ENCODE results near the gene TMEM255B.
"Not testable (repeated sequence)": the region's sequence is repeated elsewhere in the genome, so short reads cannot be mapped to it uniquely, and the experiment has no call there.

TMEM255B gene

DNA sequence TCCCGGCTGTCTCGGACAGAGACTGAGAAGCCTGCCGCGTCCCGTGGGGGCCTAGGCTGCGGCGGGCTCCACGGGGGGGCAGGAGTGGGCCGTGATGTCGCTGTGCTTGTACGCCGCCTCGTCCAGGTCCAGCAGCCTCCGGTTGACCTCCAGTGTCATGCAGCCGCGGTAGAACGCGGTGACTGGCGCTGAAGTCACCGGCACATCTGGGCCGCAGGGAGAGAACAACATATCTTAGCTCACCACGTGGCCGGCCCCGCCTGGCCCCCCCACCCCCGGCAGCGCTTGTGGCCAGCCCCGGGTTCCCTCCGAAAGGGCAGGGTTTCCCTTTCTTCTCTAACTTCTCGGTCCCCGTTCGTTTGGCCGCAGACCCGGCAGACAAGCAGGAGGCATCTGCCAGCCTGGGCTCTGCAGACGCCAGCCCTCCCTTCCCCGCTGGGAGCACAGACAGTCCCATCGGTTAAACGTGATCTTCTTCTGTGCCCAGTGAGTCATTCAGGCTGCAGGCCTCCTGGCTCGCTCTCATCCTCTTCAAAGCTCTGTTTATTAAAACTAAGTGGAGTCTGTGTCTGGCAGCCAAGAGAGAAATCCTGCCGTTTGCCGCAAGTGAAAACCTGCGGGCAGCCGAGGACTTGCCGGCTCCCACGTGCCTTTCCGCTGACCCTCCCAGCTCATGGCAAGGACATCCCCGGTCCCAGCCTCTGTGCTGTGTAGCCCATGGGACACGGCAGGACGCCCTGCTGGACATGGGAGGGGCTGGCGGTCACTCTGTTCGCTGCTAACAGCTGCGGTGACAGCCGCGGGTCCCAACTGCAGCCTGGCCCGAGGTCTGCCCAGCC is 62.0 kb downstream of the TMEM255B start:
- DNase-seq (ENCODE audit: low read depth): peak; percentile 95
- no peak overlapping the region for H3K4me3 ChIP-seq (ENCODE audit: low read depth, low read length)

DNA sequence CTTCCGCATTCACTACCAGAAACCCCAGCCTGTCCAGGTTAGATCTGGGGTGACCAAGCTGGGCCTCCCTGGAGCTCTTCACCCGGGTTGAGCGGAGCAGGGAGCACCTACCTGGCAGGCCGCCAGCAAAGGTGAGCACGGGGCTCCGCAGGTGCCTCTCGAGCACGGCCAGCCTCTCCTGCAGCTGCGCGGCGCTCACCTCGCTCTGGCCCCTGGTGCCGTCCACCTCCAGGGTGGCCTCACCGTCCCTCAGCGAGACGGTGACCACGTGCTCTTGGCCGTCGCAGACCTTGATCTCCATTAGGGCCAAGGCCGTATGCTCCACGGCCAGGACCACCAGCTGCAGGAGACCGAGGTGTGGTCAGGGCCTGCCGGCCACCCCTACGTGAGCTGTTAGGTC is 62.8 kb downstream of the TMEM255B start:
- H3K4me3 ChIP-seq (ENCODE audit: low read depth, low read length): no peak overlapping the region
- no peak for DNase-seq (ENCODE audit: low read depth)

DNA sequence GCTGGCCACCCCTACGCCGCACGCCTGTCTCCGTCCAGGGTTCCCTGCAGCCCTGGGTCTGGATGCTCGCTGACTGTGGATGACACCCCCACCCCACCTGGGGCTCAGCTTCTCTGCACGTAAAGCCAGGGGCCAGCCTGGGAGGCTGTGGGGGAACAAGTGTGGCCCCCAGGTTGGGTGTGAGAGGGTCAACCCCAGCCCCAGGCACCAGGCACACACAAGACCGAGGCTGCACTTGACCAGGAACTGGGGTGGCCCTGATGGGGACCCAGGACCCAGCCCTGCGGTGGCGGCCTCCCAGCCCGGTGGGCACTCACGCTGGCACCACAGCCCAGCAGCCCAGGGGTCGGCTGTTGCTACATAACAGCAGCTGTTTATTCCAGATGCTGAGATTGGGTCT is 63.2 kb downstream of the TMEM255B start:
- no peak for DNase-seq (ENCODE audit: low read depth)
- no peak overlapping the region for H3K4me3 ChIP-seq (ENCODE audit: low read depth, low read length)

DNA sequence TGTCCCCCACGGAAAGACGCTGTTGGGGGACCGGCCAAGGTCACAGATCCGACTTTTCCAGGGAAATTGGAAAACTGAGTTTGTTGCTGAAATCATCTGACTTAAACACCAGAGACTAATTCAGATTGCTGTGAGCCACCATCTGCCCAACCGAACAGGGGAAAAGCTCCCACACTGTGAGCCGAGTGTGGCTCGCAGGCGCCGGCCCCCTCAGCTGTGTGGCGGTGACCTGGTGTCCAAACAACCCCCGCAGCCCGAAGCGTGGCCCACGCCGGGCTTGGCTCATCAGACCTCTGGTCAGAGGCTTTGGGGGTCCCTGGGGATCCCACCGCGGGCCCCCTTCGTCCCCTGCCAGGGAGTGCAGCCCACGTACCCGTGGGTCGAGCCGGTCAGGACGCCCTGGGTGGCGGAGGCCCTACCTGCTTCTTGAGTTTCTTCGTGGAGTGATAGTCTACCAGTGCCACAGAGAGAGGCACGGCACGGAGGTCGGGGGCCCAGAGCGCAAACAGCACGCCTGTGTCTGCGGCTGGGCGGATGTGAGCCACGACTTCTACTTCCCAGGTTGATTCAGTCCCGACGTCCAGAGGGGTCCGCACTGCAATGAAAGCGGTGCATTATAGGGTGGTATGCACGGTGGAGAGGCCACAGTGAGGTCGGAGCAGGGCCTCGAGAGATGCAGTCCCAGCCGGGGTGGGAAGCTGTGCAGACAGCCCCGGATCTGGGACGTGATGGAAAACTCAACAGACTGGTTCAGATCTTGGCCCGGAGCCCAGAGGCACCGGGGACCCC is 64.1 kb downstream of the TMEM255B start:
- H3K4me3 ChIP-seq (ENCODE audit: low read depth, low read length): no peak overlapping the region
- DNase-seq (ENCODE audit: low read depth): no peak

DNA sequence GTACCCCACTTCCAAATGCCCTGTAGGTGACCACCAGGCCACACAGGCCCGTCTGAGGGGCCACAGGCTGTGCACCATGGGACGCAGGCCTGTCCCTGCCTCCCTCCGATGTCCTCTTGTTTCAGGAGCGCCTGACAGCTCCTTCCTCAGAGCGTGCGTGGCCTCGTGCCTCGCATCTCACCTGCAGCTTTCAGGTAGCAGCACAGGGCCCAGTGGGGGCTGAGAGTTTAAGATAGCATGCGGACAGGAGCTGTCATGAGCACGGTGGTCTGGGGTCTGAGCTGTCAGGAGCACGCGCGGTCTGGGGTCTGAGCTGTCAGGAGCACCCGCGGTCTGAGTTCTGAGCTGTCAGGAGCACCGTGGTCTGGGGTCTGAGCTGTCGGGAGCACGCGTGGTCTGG is 64.7 kb downstream of the TMEM255B start:
- no peak for DNase-seq (ENCODE audit: low read depth)
- no peak overlapping the region for H3K4me3 ChIP-seq (ENCODE audit: low read depth, low read length)

DNA sequence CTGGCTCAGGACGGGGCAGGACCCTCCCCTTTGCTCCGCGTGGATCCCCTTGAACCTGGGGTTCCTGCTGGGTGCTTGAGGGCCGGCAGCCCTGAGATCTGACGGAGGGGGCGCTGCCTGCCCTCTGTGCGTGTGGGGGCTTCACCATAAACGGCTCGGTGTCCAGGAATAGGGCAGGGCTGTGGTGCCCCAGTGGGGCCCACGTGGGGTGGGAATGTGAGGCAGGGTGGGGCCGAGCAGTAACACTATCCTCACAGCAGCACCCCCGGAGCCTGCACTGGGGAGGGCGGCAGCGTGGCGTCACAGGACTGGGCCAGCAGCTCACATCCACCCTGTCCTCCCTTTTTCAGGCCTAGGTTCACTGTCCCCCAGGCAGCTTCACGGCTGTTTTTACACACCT is 66.8 kb downstream of the TMEM255B start:
- no peak for DNase-seq (ENCODE audit: low read depth)
- H3K4me3 ChIP-seq (ENCODE audit: low read depth, low read length): no peak overlapping the region

DNA sequence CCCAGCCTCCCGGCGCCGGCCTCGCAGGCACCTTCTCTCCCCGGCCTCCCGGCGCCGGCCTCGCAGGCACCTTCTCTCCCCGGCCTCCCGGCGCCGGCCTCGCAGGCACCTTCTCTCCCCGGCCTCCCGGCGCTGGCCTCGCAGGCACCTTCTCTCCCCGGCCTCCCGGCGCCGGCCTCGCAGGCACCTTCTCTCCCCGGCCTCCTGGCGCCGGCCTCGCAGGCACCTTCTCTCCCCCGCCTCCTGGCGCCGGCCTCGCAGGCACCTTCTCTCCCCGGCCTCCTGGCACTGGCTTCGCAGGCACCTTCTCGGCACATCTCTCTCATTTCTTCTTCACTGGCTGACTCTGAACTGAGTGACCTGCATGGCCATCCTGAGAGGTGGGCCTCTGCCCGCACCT is 67.4 kb downstream of the TMEM255B start:
- H3K4me3 ChIP-seq (ENCODE audit: low read depth, low read length); DNase-seq (ENCODE audit: low read depth): not testable (repeated sequence)

DNA sequence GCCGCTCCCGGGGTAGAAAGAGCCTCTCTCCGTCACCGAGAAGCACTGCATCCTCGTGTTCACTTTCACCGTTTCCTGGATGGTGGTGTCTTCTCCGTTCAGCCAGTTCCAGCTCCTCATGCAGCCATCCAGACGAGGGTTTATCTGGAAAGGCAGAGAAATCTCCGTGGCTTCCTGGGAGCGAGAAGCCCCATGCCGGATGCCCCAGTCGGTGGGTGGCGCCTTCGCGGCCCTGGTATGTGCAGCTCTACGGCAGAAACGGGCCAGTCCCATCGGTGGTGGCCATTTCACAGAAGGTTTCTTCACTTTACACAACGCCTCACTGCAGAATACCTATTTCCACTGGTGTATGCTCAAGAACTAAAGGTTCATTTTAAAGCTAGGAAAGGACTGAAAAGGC is 68.0 kb downstream of the TMEM255B start:
- no peak for DNase-seq (ENCODE audit: low read depth)
- no peak overlapping the region for H3K4me3 ChIP-seq (ENCODE audit: low read depth, low read length)

DNA sequence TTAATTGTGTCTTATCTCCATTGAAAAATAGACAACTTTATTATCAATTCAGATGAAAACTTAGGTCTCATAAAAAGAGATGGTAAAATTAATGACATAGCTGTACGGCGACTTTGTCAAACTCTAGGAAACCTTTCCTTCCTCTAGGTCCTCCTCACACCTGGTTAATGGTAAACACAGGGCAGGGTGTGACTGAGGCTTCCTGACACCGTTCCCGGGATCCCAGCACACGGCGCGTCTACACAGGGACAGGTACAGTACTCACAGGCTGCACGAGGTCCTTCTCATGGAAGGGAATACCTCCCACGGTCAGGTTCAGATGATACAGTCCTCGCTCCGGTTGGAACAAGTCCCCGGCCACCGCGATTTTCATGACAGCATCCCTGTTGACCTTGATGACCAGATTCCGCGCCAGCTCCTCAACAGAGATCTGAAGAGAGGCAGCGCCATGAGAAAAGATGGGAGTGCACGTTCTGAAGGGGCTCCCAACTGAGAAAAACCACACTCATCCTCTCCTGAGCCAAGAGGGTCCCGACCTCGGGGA is 69.3 kb downstream of the TMEM255B start:
- H3K4me3 ChIP-seq (ENCODE audit: low read depth, low read length): no peak overlapping the region
- no peak for DNase-seq (ENCODE audit: low read depth)

DNA sequence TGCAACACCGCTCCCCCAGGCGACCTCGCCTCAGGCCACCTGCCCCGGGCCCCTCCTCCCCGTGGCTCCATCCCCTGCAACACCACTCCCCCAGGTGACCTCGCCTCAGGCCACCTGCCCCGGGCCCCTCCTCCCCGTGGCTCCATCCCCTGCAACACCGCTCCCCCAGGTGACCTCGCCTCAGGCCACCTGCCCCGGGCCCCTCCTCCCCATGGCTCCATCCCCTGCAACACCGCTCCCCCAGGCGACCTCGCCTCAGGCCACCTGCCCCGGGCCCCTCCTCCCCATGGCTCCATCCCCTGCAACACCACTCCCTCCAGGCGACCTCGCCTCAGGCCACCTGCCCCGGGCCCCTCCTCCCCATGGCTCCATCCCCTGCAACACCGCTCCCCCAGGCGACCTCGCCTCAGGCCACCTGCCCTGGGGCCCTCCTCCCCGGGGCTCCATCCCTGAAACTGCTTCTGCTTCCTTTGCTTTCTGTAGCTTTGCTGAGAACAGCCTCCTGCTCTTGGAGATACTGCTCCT is 71.5 kb downstream of the TMEM255B start:
- H3K4me3 ChIP-seq (ENCODE audit: low read depth, low read length): not testable (repeated sequence)

DNA sequence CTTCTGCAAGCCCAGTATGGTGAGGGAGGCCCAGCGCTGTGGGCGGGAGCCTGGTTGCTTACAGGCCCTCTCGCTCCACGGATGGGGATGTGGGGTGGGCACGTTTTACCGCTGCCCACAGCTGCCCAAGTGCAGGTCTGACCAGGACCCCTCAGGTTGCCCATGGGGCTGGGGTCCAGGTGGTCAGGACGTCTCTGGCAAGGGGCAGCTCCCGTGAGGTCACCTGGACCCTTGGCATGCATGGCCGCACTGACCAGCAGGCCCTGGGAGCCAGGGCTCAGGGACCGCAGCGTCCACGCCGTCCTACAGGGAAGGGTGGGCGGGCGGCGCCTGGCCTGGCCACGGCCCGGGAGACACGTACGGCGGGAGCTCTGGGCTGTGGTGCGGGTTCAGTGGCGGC is 72.0 kb downstream of the TMEM255B start:
- H3K4me3 ChIP-seq (ENCODE audit: low read depth, low read length): no peak overlapping the region

More for the DNA sequence above, 71.5 kb downstream of the TMEM255B start:
- not testable (repeated sequence) for DNase-seq (ENCODE audit: low read depth)

DNA sequence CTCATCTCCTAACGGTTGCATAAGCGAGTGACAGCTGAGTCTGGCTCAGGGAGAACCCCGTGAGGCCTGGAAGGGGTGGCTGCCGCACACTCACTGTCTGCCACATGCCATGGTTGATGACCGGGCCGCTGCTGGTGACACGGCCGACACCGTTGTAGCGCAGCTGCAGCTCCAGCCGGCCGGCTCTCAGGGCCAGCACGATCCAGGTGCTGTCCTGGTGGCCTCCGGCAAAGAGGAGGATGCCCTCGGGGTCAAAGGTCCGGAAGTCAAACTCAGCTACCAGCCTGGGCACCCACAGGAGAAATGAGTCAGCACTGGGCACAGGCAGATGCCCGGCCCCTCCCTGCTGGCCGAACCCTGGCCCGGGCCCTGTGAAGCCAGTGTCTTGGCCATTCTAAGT is 73.2 kb downstream of the TMEM255B start:
- DNase-seq (ENCODE audit: low read depth): no peak

More for the DNA sequence above, 72.0 kb downstream of the TMEM255B start:
- DNase-seq (ENCODE audit: low read depth): no peak

DNA sequence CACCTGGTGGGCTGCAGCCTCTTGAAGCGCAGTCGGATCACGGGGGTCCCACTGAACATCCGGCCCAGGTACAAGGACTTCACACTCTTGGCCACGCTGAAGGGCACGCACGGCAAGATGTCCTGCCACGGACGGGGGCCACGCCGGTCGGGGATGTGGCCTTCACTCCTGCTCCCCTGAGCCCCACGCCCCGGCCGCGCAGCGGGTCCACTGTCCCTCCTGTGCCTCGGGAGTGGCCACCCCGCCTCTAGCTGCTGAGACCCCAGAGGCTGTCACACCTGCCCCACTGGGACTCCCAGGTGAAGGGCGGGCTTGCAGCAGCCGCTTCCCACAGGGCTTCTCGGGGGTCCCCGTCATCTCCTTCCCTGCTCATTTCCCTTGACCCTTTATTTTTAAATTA is 73.6 kb downstream of the TMEM255B start:
- H3K4me3 ChIP-seq (ENCODE audit: low read depth, low read length): no peak overlapping the region
- no peak for DNase-seq (ENCODE audit: low read depth)

More for the DNA sequence above, 73.2 kb downstream of the TMEM255B start:
- H3K4me3 ChIP-seq (ENCODE audit: low read depth, low read length): no peak overlapping the region

DNA sequence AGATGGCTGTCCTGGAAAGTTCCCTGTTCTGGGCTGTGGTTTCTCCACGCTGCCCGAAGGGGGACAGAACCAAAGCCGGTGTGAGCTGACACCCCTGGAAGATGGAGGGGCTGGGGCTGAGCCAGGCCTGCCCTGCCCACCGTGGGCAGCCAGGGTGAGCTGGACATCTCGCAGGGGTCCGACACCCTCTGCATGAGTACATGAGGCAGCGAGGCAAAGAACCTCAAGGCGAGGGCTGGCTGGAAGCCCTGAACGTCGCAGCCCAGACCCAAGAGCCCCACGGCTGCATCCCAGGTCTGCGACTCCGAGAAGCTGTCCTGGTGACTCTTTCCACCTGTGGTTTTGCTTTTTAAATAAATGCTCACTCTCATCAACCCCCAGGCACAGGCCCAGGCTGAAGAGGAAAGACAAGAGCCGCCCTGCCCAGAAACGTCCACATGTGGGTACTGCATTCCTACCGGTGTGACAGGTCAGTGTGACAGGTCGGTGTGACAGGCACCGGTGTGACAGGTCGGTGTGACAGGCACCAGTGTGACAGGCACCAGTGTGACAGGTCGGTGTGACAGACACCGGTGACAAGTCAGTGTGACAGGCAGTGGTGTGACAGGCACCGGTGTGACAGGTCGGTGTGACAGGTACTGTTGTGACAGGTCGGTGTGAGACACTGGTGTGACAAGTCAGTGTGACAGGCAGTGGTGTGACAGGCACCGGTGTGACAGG is 74.2 kb downstream of the TMEM255B start:
- no peak overlapping the region for H3K4me3 ChIP-seq (ENCODE audit: low read depth, low read length)

DNA sequence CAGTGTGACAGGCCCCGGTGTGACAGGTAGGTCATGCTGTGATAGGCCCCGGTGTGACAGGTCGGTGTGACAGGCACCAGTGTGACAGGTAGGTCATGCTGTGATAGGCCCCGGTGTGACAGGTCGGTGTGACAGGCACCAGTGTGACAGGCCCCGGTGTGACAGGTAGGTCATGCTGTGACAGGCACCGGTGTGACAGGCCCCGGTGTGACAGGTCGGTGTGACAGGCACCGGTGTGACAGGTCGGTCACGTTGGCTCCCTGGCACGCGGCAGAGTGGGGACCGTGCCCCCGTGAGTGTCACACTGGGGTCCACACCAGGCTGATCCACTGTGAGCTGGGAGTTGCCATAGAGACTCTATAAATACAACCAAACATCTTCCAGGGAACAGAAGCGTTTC is 75.0 kb downstream of the TMEM255B start:
- DNase-seq (ENCODE audit: low read depth); H3K4me3 ChIP-seq (ENCODE audit: low read depth, low read length): not testable (repeated sequence)

More for the DNA sequence above, 74.2 kb downstream of the TMEM255B start:
- DNase-seq (ENCODE audit: low read depth): no peak

DNA sequence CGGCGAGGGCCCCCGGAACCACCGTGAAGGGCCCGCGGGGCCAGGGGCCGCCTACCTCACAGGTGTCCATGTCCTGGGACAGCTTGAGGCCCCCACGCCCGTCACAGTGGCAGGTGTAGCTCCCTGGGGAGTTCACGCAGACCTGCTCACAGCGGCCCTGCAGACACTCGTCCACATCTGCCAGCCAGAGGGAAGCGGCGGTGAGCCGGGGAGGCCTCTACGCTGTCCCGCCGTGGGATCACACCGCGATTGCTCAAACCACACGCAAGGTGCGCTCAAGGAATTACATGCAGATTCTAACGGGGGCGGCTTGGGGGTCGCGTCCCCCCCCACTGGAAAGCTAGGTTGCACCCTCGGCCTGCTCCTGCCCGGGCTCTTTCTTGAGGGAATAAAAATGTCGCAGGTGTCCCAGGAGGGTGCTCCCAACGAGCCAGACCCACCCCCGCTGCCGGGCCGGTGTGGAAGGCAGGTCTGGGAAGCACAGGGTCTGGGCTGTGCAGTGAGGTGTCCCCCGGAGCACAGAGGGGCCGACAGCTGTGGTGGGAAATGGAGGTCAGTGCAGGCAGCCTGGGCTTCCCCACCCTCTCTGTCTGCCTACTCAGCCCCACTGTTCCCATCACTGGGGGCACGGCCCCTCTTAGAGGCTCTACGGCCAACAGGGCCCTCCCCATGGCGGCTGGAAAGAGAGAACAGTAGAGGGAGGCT is 75.6 kb downstream of the TMEM255B start:
- no peak for DNase-seq (ENCODE audit: low read depth)
- H3K4me3 ChIP-seq (ENCODE audit: low read depth, low read length): no peak overlapping the region

DNA sequence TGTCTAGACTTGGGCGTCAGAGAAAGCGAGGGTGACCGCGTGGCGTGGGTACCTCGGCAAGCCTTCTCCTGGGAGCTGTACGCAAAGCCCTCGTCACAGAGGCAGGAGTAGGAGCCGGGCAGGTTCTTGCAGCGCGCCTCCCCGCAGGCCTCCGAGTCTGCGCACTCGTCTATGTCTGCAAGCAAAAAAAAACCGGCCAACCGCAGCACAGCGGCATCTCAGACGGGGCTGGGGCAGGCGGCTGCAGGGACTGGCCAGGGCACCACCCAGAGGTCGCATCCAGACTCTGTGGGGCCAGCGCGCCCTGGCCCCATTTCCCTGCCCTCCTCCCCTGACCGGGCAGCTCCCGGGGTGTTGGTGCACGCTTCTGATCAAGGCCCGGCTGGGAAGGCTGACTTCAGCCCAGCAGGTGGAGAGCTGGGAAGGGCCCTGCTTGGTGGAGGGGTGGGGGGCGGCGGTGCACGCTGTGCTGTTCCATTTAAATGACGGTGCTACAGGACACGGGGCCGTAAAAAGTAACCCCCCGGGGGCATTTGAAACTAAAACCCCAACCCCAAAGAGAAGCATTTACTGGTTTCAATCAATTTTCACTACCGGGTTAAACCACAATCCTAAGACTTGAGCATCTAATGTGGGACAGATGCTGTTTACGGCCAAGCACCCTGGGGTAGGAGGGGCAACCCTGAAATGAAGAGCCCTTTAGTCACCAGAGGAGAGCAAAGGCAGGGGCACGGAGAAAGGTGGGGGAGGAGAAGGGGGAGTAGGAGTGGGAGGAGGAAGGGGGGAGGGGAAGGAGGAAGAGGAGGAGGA is 76.6 kb downstream of the TMEM255B start:
- peak; percentile 65 for DNase-seq (ENCODE audit: low read depth)

More for the DNA sequence above, 76.6 kb downstream of the TMEM255B start:
- no peak overlapping the region for H3K4me3 ChIP-seq (ENCODE audit: low read depth, low read length)
